ENCODE data around the gene NHLH2.

Gene NHLH2

GRCh38 chr1:115796897-115797296 lies 44.0 kb downstream of the NHLH2 start:
- DNase-seq = no peak

GRCh38 chr1:115796036-115796435 lies 44.9 kb downstream of the NHLH2 start:
- DNase-seq = no peak

GRCh38 chr1:115794976-115795639 lies 45.8 kb downstream of the NHLH2 start:
- DNase-seq = no peak

DNA sequence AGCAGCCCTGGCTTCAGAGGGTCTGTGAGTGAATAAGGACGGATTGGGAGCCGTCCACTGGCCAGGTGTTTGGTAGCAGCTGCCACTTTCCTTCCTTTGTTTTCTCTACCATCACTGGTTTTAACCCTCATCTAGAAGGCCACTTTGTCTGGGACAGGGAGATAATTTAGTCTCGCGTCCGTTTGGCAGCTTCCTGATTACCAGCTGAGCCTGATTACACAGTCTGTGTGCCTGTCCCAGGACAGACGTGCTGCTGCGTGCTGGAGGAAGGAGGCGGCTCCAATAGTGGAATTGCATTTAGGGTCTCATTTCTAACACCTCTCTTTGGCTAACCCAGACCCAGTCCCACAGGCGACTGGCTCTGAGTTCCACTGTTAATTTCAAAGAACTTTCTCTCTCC lies 47.8 kb downstream of the NHLH2 start:
- no peak for DNase-seq

GRCh38 chr1:115791816-115792215 lies 49.1 kb downstream of the NHLH2 start:
- DNase-seq = no peak

DNA sequence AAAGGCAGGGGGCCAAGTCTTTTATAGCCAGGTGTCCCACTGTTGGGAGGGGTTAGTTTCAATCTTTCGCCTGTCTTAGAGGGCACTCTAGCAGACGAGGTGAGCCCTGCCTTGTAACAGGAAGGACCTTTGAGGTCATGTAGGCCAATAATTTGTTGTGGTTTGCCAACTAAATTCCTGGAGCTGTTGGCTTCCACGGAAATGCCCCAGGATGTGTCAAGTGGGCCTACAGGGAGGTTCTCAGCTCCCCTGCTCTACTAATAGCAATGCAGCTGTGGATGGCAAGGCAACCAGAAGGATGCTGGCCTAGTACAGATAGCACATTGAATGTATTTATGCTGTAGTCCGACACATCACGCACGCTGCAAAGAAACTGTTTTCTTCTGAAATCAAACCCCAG lies 50.1 kb downstream of the NHLH2 start:
- no peak for DNase-seq

- DNase-seq = no peak
These were observed 50.6 kb downstream of the NHLH2 start for GRCh38 chr1:115790356-115790755.
